CD4-positive, alpha-beta memory T cell (primary cell): ENCODE measurements around the gene SLC37A2. TPM values are rescaled to one million over a fixed set of nuclear protein-coding genes. Genes with fewer than 3 reads are reported as not detected.

Source experiments
- CTCF ChIA-PET: fragments of 350-600 bp; sonication (Branson Sonifier 250); formaldehyde crosslinking; loops from one replicate; lab custom pipeline; 2021; ENCODE audit warnings: inconsistent platforms; ENCODE audit not compliant: partially characterized antibody; lab: Charles Lee
- POLR2A ChIA-PET: fragments of 350-600 bp; sonication (Branson Sonifier 250); formaldehyde crosslinking; loops from one replicate; lab custom pipeline; 2021; ENCODE audit not compliant: partially characterized antibody; lab: Charles Lee
- DNase-seq, 5 donors: peaks; one replicate each; pipeline versions ENCODE4 v3.0.0 to v3.0.0-alpha.2; 2020 to 2022; ENCODE audit warnings: mixed read lengths in 1 of 5
- H3K27ac ChIP-seq: one replicate; pipeline ENCODE4 v1.7.0; 2013; ENCODE audit warnings: low read depth, low read length
- H3K27me3 ChIP-seq: 2 replicates; pipeline ENCODE4 v1.7.0; 2013; ENCODE audit warnings: mild to moderate bottlenecking, low read length, moderate library complexity; ENCODE audit not compliant: insufficient read depth
- H3K36me3 ChIP-seq: 2 replicates; pipeline ENCODE4 v1.7.0; 2013; ENCODE audit warnings: mild to moderate bottlenecking, low read length, moderate library complexity; ENCODE audit not compliant: insufficient read depth
- H3K4me1 ChIP-seq: 2 replicates; pipeline ENCODE4 v1.7.0; 2013; ENCODE audit warnings: mild to moderate bottlenecking, low read length, moderate library complexity; ENCODE audit not compliant: insufficient read depth
- H3K4me3 ChIP-seq, 2 donors: one replicate each; pipeline ENCODE4 v1.7.0; 2013; ENCODE audit warnings: low read length in 2 of 2, mild to moderate bottlenecking in 1 of 2
- H3K9me3 ChIP-seq, 2 donors: one replicate each; pipeline ENCODE4 v1.7.0; 2013; ENCODE audit warnings: low read length in 2 of 2, control low read depth in 1 of 2; ENCODE audit not compliant: control insufficient read depth in 1 of 2
- H3K27ac Mint-ChIP-seq, 7 donors: one replicate each; pipeline ENCODE4 v1.8.0; 2020 to 2021; ENCODE audit warnings: mixed read lengths in 7 of 7, mild to moderate bottlenecking in 6 of 7, inconsistent platforms in 3 of 7, moderate library complexity in 3 of 7
- H3K27me3 Mint-ChIP-seq, 2 donors: one replicate each; pipeline ENCODE4 v1.8.0; 2020 to 2021; ENCODE audit warnings: mixed read lengths in 2 of 2
- H3K36me3 Mint-ChIP-seq, 2 donors: one replicate each; pipeline ENCODE4 v1.8.0; 2020 to 2021; ENCODE audit warnings: mixed read lengths in 2 of 2, inconsistent platforms in 1 of 2, mild to moderate bottlenecking in 1 of 2
- H3K4me1 Mint-ChIP-seq, 4 donors: one replicate each; pipeline ENCODE4 v1.8.0; 2020 to 2021; ENCODE audit warnings: mixed read lengths in 4 of 4, mild to moderate bottlenecking in 1 of 4
- H3K4me3 Mint-ChIP-seq, 8 donors: one replicate each; pipeline ENCODE4 v1.8.0; 2020 to 2021; ENCODE audit warnings: mixed read lengths in 8 of 8, mild to moderate bottlenecking in 7 of 8, moderate library complexity in 6 of 8, inconsistent platforms in 3 of 8
- H3K9me3 Mint-ChIP-seq, 8 donors: one replicate each; pipeline ENCODE4 v1.8.0; 2020 to 2021; ENCODE audit warnings: mixed read lengths in 8 of 8, mild to moderate bottlenecking in 5 of 8, inconsistent platforms in 3 of 8, moderate library complexity in 1 of 8
- intact Hi-C: fragments of 100-400 bp; cut with micrococcal nuclease; formaldehyde crosslinking; loops from one replicate; pipeline ENCODE4 v1.15.1; 2023
- polyA plus RNA-seq, 2 donors: library from polyadenylated mRNA; unstranded; fragments of 300-500 nt; fragmentation: Illumina TruSeq; gene quantifications; one replicate each; pipeline ENCODE4 v1.2.3, GENCODE V29; 2021
- total RNA-seq, 2 experiments: library from RNA; stranded (reverse); gene quantifications; one replicate each; pipeline ENCODE4 v1.2.3, GENCODE V29; 2021

The SLC37A2 gene
- total and polyA plus RNA-seq, 4 experiments from 2014 or later = 3.8 to 4.8 TPM; not detected in 2

- DNase-seq = no peak
- H3K27ac Mint-ChIP-seq = peak overlapping the region; percentile 74 to 99 (median 97)
- no peaks in the 10 kb centered on the region for H3K27me3 ChIP-seq
- H3K9me3 ChIP-seq = no peaks in the 10 kb centered on the region
- no peaks in the 10 kb centered on the region for H3K27me3 Mint-ChIP-seq
- peak overlapping the region; percentile 92 to 100 (median 98) for H3K4me3 Mint-ChIP-seq
- no peaks in the 10 kb centered on the region for H3K9me3 Mint-ChIP-seq
- peaks cover 3 to 7% of the 10 kb centered on the region in 2 donors for H3K36me3 Mint-ChIP-seq
- ChIA-PET POLR2A (interaction anchor here (0.9 to 3.7 kb wide), 12 partner anchors 10 to 438 kb away, joined by 3 to 27 read pairs (median 4); partner anchors contain the start of genes CCDC15, MSANTD2, PKNOX2 and SIAE), CTCF (interaction anchor here (0.7 to 4.8 kb wide), 6 partner anchors 13 to 365 kb away, joined by 3 to 28 read pairs (median 4); no protein-coding TSS in a partner anchor)
- peak overlapping the region; percentile 72 to 89 for H3K4me3 ChIP-seq
- H3K36me3 ChIP-seq = no peaks in the 10 kb centered on the region
- peaks cover 4 to 25% (median 18%) of the 10 kb centered on the region in 4 donors for H3K4me1 Mint-ChIP-seq
- peaks cover 18% of the 10 kb centered on the region for H3K4me1 ChIP-seq
- intact Hi-C loops = loop anchor here (1.0 to 10.0 kb wide), 6 partner anchors 14 to 776 kb away; partner anchors contain the start of genes CCDC15, HYLS1, PKNOX2 and STT3A
- peak overlapping the region; percentile 68 for H3K27ac ChIP-seq
Observed at GRCh38 chr11:125111001-125111342, 47.9 kb downstream of the SLC37A2 start.

- peak; percentile 94 to 97 (median 96) for DNase-seq
- H3K9me3 Mint-ChIP-seq = no peaks in the 10 kb centered on the region
- peak within 1 kb of the TSS; percentile 92 to 100 (median 98) for H3K4me3 Mint-ChIP-seq
- H3K4me3 ChIP-seq = peak within 1 kb of the TSS; percentile 72 to 89
- H3K9me3 ChIP-seq = no peaks in the 10 kb centered on the region
- peak within 1 kb of the TSS; percentile 68 for H3K27ac ChIP-seq
- CTCF ChIA-PET = interaction anchor here (0.7 to 4.8 kb wide), 10 partner anchors 12 to 365 kb away, joined by 3 to 28 read pairs (median 4); partner anchors contain the start of gene CCDC15
- H3K27me3 ChIP-seq = no peaks in the 10 kb centered on the region
- H3K36me3 Mint-ChIP-seq = peaks cover 3 to 5% of the 10 kb centered on the region in 2 donors
- peaks cover 4 to 25% (median 18%) of the 10 kb centered on the region in 4 donors for H3K4me1 Mint-ChIP-seq
- H3K4me1 ChIP-seq = peaks cover 18% of the 10 kb centered on the region
- POLR2A ChIA-PET = interaction anchor here (0.9 to 3.7 kb wide), 18 partner anchors 10 to 514 kb away, joined by 3 to 27 read pairs (median 4); partner anchors contain the start of genes CCDC15, MSANTD2, PKNOX2 and SIAE
- peak within 1 kb of the TSS; percentile 74 to 99 (median 97) for H3K27ac Mint-ChIP-seq
- no peaks in the 10 kb centered on the region for H3K27me3 Mint-ChIP-seq
- H3K36me3 ChIP-seq = no peaks in the 10 kb centered on the region
- intact Hi-C loops = loop anchor here (1.0 to 10.0 kb wide), 6 partner anchors 13 to 776 kb away; partner anchors contain the start of genes CCDC15, HYLS1, PKNOX2 and STT3A
Observed at GRCh38 chr11:125111343-125112207, 48.5 kb downstream of the SLC37A2 start, which contains the start of gene TMEM218. Gene TMEM218 (minus strand): TSS chr11:125111626. CDS start chr11:125102241, 9,385 bp downstream.

- Histone ChIP-seq H3K4me1 (peaks cover 18% of the 10 kb centered on the region), H3K27me3 (no peaks in the 10 kb centered on the region), H3K4me3 (peak overlapping the region in 1 of 2 donors; percentile 72), H3K36me3 (no peaks in the 10 kb centered on the region), H3K27ac (peak overlapping the region; percentile 68), H3K9me3 (no peaks in the 10 kb centered on the region)
- peak overlapping the region; percentile 92 to 100 (median 98) for H3K4me3 Mint-ChIP-seq
- CTCF ChIA-PET = interaction anchor here (0.7 to 4.8 kb wide), 9 partner anchors 12 to 456 kb away, joined by 3 to 28 read pairs (median 4); partner anchors contain the start of gene CCDC15
- intact Hi-C loops = loop anchor here (5.0 to 10.0 kb wide), 2 partner anchors 483 to 775 kb away; partner anchors contain the start of genes HYLS1 and STT3A
- H3K27ac Mint-ChIP-seq = peak overlapping the region; percentile 74 to 99 (median 97)
- POLR2A ChIA-PET = interaction anchor here (0.9 to 3.7 kb wide), 15 partner anchors 11 to 513 kb away, joined by 3 to 27 read pairs (median 4); partner anchors contain the start of genes CCDC15, PKNOX2, SIAE and SLC37A2
- H3K36me3 Mint-ChIP-seq = peaks cover 0 to 3% of the 10 kb centered on the region in 2 donors
- H3K4me1 Mint-ChIP-seq = peaks cover 4 to 25% (median 18%) of the 10 kb centered on the region in 4 donors
- H3K27me3 Mint-ChIP-seq = peaks cover 0 to 1% of the 10 kb centered on the region in 2 donors
- H3K9me3 Mint-ChIP-seq = no peaks in the 10 kb centered on the region
- DNase-seq = peak in 1 of 5 donors; percentile 3
Observed at GRCh38 chr11:125112208-125112604, 49.1 kb downstream of the SLC37A2 start.

- Histone ChIP-seq H3K4me1 (peaks cover 18% of the 10 kb centered on the region), H3K9me3 (no peaks in the 10 kb centered on the region), H3K27me3 (no peaks in the 10 kb centered on the region), H3K36me3 (no peaks in the 10 kb centered on the region), H3K27ac (no peak overlapping the region), H3K4me3 (no peak overlapping the region)
- H3K9me3 Mint-ChIP-seq = no peaks in the 10 kb centered on the region
- DNase-seq = no peak
- H3K27me3 Mint-ChIP-seq = peaks cover 9 to 10% of the 10 kb centered on the region in 2 donors
- peaks cover 0 to 3% of the 10 kb centered on the region in 2 donors for H3K36me3 Mint-ChIP-seq
- POLR2A ChIA-PET = interaction anchor here (1.1 kb wide), 2 partner anchors 164 to 441 kb away, joined by 3 read pairs; partner anchors contain the start of genes SIAE and SPA17
- CTCF ChIA-PET = interaction anchor here (0.9 to 3.3 kb wide), 2 partner anchors 10 to 28 kb away, joined by 3 to 16 read pairs; no protein-coding TSS in a partner anchor
- no peak overlapping the region for H3K27ac Mint-ChIP-seq
- H3K4me1 Mint-ChIP-seq = peaks cover 4 to 25% (median 18%) of the 10 kb centered on the region in 4 donors
- H3K4me3 Mint-ChIP-seq = no peak overlapping the region
- intact Hi-C loops = loop anchor here (5.0 to 10.0 kb wide), 2 partner anchors 480 to 773 kb away; partner anchors contain the start of genes HYLS1 and STT3A
Observed at GRCh38 chr11:125114518-125114917, 51.4 kb downstream of the SLC37A2 start.

GRCh38 chr11:125117429-125117828 is 54.3 kb downstream of the SLC37A2 start:
- Mint-ChIP-seq H3K36me3 (no peaks in the 10 kb centered on the region), H3K4me3 (no peak overlapping the region), H3K27ac (no peak overlapping the region), H3K9me3 (no peaks in the 10 kb centered on the region), H3K4me1 (peaks cover 0 to under 1% (median 0%) of the 10 kb centered on the region in 4 donors), H3K27me3 (peaks cover 11 to 15% of the 10 kb centered on the region in 2 donors)
- Histone ChIP-seq H3K36me3 (no peaks in the 10 kb centered on the region), H3K27ac (no peak overlapping the region), H3K9me3 (no peaks in the 10 kb centered on the region), H3K4me3 (no peak overlapping the region), H3K27me3 (no peaks in the 10 kb centered on the region), H3K4me1 (no peaks in the 10 kb centered on the region)
- ChIA-PET POLR2A (no interaction called here), CTCF (interaction anchor here (1.5 to 2.3 kb wide), 2 partner anchors 24 to 26 kb away, joined by 3 to 9 read pairs; no protein-coding TSS in a partner anchor)
- no peak for DNase-seq
- intact Hi-C loops = loop anchor here (10.0 kb wide), 1 partner anchor 477 kb away; the partner anchor contains the start of gene STT3A

- no peaks in the 10 kb centered on the region for H3K4me1 ChIP-seq
- H3K27me3 ChIP-seq = peaks cover under 1% of the 10 kb centered on the region
- ChIA-PET CTCF (interaction anchor here (0.9 to 7.2 kb wide), 9 partner anchors 9 to 247 kb away, joined by 3 to 62 read pairs (median 6); partner anchors contain the start of genes CCDC15 and TMEM218), POLR2A (interaction anchor here (0.7 to 1.6 kb wide), 2 partner anchors 12 kb away, joined by 3 to 11 read pairs; partner anchors contain the start of gene TMEM218)
- H3K27ac ChIP-seq = no peak overlapping the region
- intact Hi-C loops = no loop called here
- peak overlapping the region in 1 of 7 donors; percentile 17 for H3K27ac Mint-ChIP-seq
- DNase-seq = no peak
- H3K36me3 Mint-ChIP-seq = no peaks in the 10 kb centered on the region
- no peak overlapping the region for H3K4me3 Mint-ChIP-seq
- H3K4me3 ChIP-seq = no peak overlapping the region
- no peaks in the 10 kb centered on the region for H3K9me3 Mint-ChIP-seq
- H3K36me3 ChIP-seq = no peaks in the 10 kb centered on the region
- peaks cover 15 to 20% of the 10 kb centered on the region in 2 donors for H3K27me3 Mint-ChIP-seq
- H3K9me3 ChIP-seq = no peaks in the 10 kb centered on the region
- peaks cover 0 to 7% (median 0%) of the 10 kb centered on the region in 4 donors for H3K4me1 Mint-ChIP-seq
Observed at GRCh38 chr11:125123194-125123946, 60.3 kb downstream of the SLC37A2 start.
